PC-3 (cell line): ENCODE data around the gene TOMM40. TPM values are rescaled to one million over a fixed set of nuclear protein-coding genes. Genes with fewer than 3 reads are reported as not detected.

Source experiments
- ATAC-seq: fragments of 200-7000 bp; cut with Tn5 transposase; 2 replicates; pipeline ENCODE4 v1.9.1; 2020; ENCODE audit warnings: mild to moderate bottlenecking, moderate library complexity
- BruUV-seq: library from RNA; stranded (reverse); fragments of 400-500 nt; replicated peaks from 2 replicates; lab custom pipeline; 2021; lab: Mats Ljungman, UMichigan
- CTCF ChIA-PET: fragments of 300-600 bp; sonication (Branson Sonifier 250); formaldehyde crosslinking; loops from one replicate; lab custom pipeline; 2022; ENCODE audit warnings: antibody characterized with exemption; lab: Charles Lee
- POLR2A ChIA-PET: fragments of 300-600 bp; sonication (Branson Sonifier 250); formaldehyde crosslinking; loops from one replicate; lab custom pipeline; 2022; ENCODE audit warnings: antibody characterized with exemption; ENCODE audit not compliant: unreplicated experiment; lab: Charles Lee
- DNase-seq: peaks from one replicate; pipeline ENCODE4 v3.0.0-alpha.2; 2015
- H2AFZ ChIP-seq: fragments of 300-600 bp; sonication (generic); 2 replicates; pipeline ENCODE4 v1.6.0; 2016; ENCODE audit warnings: antibody characterized with exemption, low read length
- H3F3A ChIP-seq: fragments of 300-600 bp; sonication (generic); one replicate; pipeline ENCODE4 v1.6.0; 2017; ENCODE audit warnings: antibody characterized with exemption, low read length, control low read depth, mild to moderate bottlenecking; ENCODE audit not compliant: unreplicated experiment
- H3K27ac ChIP-seq: fragments of 300-600 bp; sonication (generic); 2 replicates; pipeline ENCODE4 v1.5.1; 2016; ENCODE audit warnings: mild to moderate bottlenecking, low read length
- H3K27me3 ChIP-seq: fragments of 300-600 bp; sonication (generic); 2 replicates; pipeline ENCODE4 v1.6.1; 2016; ENCODE audit warnings: low read length, mixed read lengths
- H3K36me3 ChIP-seq: fragments of 300-600 bp; sonication (generic); 2 replicates; pipeline ENCODE4 v1.6.1; 2016; ENCODE audit warnings: low read depth, mixed run types, low read length, mixed read lengths
- H3K4me1 ChIP-seq: fragments of 300-600 bp; sonication (generic); 2 replicates; pipeline ENCODE4 v1.5.1; 2016; ENCODE audit warnings: low read length; ENCODE audit not compliant: insufficient read depth
- H3K4me2 ChIP-seq: fragments of 300-600 bp; sonication (generic); 2 replicates; pipeline ENCODE4 v1.6.0; 2016; ENCODE audit warnings: low read length
- H3K4me3 ChIP-seq: fragments of 300-600 bp; sonication (generic); 2 replicates; pipeline ENCODE4 v1.5.1; 2016; ENCODE audit warnings: mild to moderate bottlenecking, low read length, mixed read lengths
- H3K79me2 ChIP-seq: fragments of 300-600 bp; sonication (generic); 2 replicates; pipeline ENCODE4 v1.6.1; 2017; ENCODE audit warnings: low read length, mixed read lengths
- H3K9ac ChIP-seq: fragments of 300-600 bp; sonication (generic); 2 replicates; pipeline ENCODE4 v1.6.0; 2016; ENCODE audit warnings: mild to moderate bottlenecking, low read length
- H3K9me2 ChIP-seq: fragments of 300-600 bp; sonication (generic); replicated peaks from 2 replicates; pipeline ENCODE4 v1.6.1; 2016; ENCODE audit warnings: mixed run types, low read length, mixed read lengths
- H3K9me3 ChIP-seq: fragments of 300-600 bp; sonication (generic); 2 replicates; pipeline ENCODE4 v1.6.1; 2016; ENCODE audit warnings: low read length, mixed read lengths
- H4K20me1 ChIP-seq: fragments of 300-600 bp; sonication (generic); 2 replicates; pipeline ENCODE4 v1.6.1; 2016; ENCODE audit warnings: low read length, mixed read lengths
- CTCF ChIP-seq: fragments of 300-600 bp; sonication (generic); conservative IDR thresholded peaks from 2 replicates; pipeline ENCODE4 v1.5.1; 2017; ENCODE audit warnings: antibody characterized with exemption, low read depth, mild to moderate bottlenecking, low read length
- EZH2 ChIP-seq: fragments of 300-600 bp; sonication (generic); IDR thresholded peaks from one replicate; pipeline ENCODE4 v1.6.1; 2017; ENCODE audit warnings: antibody characterized with exemption, mild to moderate bottlenecking, low read length; ENCODE audit not compliant: unreplicated experiment
- EZH2phosphoT487 ChIP-seq: fragments of 300-600 bp; sonication (generic); IDR thresholded peaks from 2 replicates; pipeline ENCODE4 v1.6.1; 2018; ENCODE audit warnings: mild to moderate bottlenecking, antibody characterized with exemption, low read length, borderline replicate concordance
- intact Hi-C: fragments of 100-400 bp; cut with micrococcal nuclease; formaldehyde crosslinking; loops from 2 replicates; pipeline ENCODE4 v1.9.0; 2023
- total RNA-seq: library from RNA; depleted of rRNA; stranded (reverse); fragments of >200 nt; gene quantifications from 2 replicates; pipeline ENCODE4 v1.2.3, GENCODE V29; 2014

Gene TOMM40
- total RNA-seq, 1 experiment from 2014 or later: 190 TPM

DNA sequence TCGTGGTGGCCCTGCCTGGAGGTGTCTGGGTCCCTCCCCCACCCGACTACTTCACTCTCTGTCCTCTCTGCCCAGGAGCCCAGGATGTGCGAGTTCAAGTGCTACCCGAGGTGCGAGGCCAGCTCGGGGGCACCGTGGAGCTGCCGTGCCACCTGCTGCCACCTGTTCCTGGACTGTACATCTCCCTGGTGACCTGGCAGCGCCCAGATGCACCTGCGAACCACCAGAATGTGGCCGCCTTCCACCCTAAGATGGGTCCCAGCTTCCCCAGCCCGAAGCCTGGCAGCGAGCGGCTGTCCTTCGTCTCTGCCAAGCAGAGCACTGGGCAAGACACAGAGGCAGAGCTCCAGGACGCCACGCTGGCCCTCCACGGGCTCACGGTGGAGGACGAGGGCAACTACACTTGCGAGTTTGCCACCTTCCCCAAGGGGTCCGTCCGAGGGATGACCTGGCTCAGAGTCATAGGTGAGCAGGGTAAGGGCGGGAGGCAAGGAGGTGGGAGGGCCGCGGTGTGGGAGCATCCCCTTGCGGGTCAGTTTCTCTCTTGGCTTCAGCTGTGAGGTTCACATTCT is 25.8 kb upstream of the TOMM40 start:
- Histone ChIP-seq H3K9ac (no peak overlapping the region), H3K9me3 (no peaks in the 10 kb centered on the region), H3K9me2 (no peaks in the 10 kb centered on the region), H3K27ac (no peak overlapping the region), H3K27me3 (no peaks in the 10 kb centered on the region), H3K36me3 (no peaks in the 10 kb centered on the region), H3K4me3 (no peak overlapping the region), H3K4me2 (no peak overlapping the region), H4K20me1 (no peaks in the 10 kb centered on the region), H3F3A (no peaks in the 10 kb centered on the region), H3K4me1 (no peaks in the 10 kb centered on the region), H2AFZ (no peak overlapping the region), H3K79me2 (no peaks in the 10 kb centered on the region)
- no peak for ATAC-seq
- ChIA-PET POLR2A (no interaction called here), CTCF (no interaction called here)
- DNase-seq: no peak
- intact Hi-C loops: no loop called here
- BruUV-seq: no TSS peak
- no peak for TF ChIP-seq CTCF
- TF ChIP-seq EZH2: no peak
- no peak for TF ChIP-seq EZH2phosphoT487

GRCh38 chr19:44866664-44867063 is 24.4 kb upstream of the TOMM40 start:
- Histone ChIP-seq H3F3A (no peaks in the 10 kb centered on the region), H3K4me3 (no peak overlapping the region), H3K4me1 (no peaks in the 10 kb centered on the region), H4K20me1 (no peaks in the 10 kb centered on the region), H3K9me2 (no peaks in the 10 kb centered on the region), H3K4me2 (no peak overlapping the region), H3K27ac (no peak overlapping the region), H3K79me2 (no peaks in the 10 kb centered on the region), H3K36me3 (no peaks in the 10 kb centered on the region), H2AFZ (no peak overlapping the region), H3K9ac (no peak overlapping the region), H3K9me3 (no peaks in the 10 kb centered on the region), H3K27me3 (no peaks in the 10 kb centered on the region)
- no peak for ATAC-seq
- POLR2A ChIA-PET: no interaction called here
- intact Hi-C loops: no loop called here
- no TSS peak for BruUV-seq
- TF ChIP-seq CTCF: no peak
- no peak for TF ChIP-seq EZH2
- CTCF ChIA-PET: no interaction called here
- no peak for DNase-seq

GRCh38 chr19:44867578-44867977 is 23.5 kb upstream of the TOMM40 start:
- Histone ChIP-seq H3K79me2 (no peaks in the 10 kb centered on the region), H3K27ac (no peak overlapping the region), H3K4me2 (no peak overlapping the region), H3K9ac (no peak overlapping the region), H3K36me3 (no peaks in the 10 kb centered on the region), H3K27me3 (no peaks in the 10 kb centered on the region), H3K4me1 (no peaks in the 10 kb centered on the region), H3F3A (no peaks in the 10 kb centered on the region), H4K20me1 (no peaks in the 10 kb centered on the region), H3K9me2 (no peaks in the 10 kb centered on the region), H2AFZ (no peak overlapping the region), H3K9me3 (no peaks in the 10 kb centered on the region), H3K4me3 (no peak overlapping the region)
- intact Hi-C loops: no loop called here
- no TSS peak for BruUV-seq
- DNase-seq (no peak), ATAC-seq (no peak)
- ChIA-PET CTCF (no interaction called here), POLR2A (no interaction called here)
- TF ChIP-seq EZH2 (no peak), CTCF (no peak)
